Right hindlimb (tissue), 1 donor: Measurements from ENCODE around the gene KIF1B.

ENCODE experiments used
- DNase-seq: peaks from one replicate; pipeline ENCODE4 v3.0.0-alpha.2; 2018

The KIF1B gene

DNA sequence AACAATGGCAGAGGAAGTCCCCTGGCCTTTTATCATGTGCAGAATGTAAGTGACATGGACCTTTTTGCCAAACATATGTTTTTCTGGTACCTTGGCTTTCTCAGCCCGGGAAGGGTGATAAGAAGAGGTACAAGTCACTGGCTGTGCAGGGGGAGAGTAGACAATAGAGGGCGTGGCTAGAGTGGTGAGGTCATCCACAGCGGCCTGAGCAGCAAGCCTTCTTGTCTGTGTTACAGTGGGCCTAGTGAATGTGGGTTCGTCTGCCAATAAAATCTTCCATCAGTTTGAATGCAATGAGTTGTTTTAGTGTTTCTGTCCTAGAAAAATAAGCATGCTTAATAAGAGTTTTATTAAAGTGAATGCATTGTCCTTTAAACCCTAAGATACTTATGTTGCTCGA is 129.4 kb downstream of the KIF1B start:
- peak; percentile 48 for DNase-seq

DNA sequence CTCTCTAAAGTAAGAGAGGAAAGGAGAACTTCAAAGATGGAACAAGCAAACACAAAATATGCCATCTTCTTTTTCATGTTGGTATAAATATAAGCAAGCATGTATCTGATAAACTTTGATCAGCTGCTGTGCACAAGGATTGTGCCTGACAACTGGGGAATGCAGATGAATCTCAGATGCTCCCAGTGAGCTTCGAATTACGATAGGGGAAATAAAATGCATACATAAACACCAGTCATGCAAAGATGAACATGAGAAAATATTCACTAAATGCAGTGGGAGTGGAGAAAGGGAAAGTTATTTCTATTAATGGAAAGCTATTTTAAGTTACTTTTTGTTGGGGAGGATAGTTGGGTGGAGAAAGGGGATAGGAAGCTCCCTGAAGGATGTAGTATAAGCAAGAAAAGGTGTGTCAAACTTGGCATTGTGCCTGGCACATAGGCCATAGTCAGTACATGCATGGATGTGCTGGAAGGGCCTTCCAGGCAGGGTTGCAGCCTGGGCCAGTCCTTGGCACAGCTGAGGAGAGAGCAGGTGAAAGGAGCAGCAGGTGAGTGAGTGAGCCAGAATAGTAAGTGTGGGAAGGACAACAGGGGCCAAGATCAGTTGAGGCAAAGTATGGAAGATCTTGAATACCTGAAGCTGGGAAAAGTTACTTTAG is 130.7 kb downstream of the KIF1B start:
- DNase-seq = no peak

DNA sequence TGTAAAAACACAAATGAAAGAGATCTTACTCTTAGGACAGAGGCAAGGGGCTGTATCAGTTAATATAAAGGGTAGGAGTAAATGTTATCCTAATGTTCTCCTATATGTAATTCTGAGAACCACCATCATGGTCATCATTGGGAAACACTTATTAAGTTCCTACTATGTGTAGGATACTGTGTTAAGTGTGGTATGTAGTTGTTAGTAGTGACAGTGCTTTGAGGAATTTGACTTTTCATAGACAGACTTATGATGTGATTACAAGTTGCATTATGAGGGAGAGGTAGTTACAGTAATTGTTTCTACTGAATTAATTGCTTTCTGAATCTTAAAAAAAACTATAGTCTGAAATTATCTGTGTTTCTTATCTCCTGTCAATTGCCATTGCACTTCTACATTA is 136.7 kb downstream of the KIF1B start:
- DNase-seq = no peak

DNA sequence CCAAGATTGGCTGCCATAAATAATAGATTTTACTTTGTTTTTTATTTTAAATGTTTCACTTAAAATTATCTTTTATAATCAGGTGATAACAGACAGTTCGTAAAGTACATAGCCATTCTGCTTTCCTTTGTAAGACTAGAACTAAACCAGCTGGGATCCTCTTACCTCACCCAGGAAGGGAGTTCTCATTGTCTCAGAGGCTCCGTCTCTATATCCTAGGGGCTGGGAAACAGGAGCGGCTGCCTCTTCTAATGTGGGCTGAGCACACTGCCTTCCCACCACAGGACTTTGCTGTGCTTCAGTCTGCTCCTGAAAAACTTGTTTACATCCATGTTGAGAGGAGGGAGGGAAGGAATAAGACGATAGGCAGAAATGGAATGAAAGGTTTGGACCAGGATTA is 142.9 kb downstream of the KIF1B start:
- no peak for DNase-seq

DNA sequence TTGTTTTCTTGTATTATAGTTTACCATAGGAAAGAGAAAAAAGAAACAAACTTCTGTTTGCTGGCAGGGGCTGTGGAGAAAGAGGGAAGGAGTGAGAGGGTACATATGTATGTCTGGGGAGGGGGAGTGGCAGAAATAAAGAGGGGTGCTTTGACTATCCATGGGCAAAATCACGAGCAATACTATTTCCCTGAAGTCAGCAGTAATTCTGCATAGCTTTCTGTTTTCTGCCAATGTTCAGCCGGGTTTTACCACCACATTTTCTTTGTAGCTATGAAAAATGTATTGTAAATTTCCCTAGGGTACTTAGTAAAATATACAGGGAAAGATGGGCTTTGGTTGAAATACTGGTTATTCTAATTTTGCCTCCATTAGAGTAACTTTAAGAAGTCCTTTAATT is 143.3 kb downstream of the KIF1B start:
- DNase-seq = no peak

DNA sequence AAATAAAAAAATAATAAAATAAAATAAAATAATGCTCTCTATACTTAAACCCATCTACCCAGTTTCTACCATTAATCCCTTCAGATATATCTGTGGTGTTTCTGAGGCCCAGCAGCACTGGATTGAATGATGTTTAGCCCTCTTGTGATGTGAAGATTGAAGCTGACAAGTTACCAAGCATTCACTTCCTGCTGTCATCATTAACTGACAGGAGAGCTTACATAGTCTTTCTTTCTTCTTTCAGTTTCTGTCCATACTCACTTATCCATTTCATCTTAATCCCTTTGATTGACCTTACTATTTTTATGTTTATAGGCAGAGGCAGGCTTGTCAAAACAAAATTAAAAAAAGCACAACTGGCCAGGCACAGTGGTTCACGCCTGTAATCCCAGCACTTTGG is 149.7 kb downstream of the KIF1B start:
- DNase-seq = no peak

DNA sequence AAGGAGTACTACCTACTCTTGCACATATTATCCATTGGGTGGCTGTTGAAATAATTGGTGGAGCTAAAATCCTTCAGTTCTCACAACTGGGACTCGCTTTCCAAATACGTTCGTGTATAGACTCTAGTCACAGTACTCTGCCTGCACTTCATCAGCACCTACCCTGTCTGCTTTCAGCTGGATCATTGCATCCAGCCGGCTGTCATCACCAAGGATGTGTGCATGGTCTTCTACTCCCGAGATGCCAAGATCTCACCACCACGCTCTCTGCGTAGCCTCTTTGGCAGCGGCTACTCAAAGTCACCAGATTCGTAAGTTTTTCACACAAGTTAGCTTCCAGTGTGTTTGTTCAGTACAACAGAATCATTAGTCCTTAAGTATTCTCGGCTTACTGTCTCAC is 151.1 kb downstream of the KIF1B start:
- no peak for DNase-seq

DNA sequence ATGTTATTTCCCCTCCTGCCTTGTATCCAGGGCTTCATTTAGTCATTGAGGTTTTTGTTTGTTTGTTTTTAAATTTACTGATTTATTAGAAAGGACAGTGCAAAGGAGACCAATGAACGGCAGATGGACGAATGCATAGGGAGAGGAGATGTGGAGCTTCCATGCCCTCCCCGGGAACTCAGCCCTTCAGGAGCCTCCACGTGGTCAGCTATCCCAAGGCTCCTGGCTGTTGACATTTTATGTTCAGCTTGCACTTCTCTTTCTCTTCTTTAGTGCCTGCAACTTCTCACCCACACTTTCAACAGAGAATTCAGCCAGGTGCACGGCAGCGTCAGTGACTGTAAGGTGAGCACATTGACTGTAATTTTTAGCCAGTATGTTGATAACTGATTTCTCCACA is 157.8 kb downstream of the KIF1B start:
- DNase-seq = no peak

DNA sequence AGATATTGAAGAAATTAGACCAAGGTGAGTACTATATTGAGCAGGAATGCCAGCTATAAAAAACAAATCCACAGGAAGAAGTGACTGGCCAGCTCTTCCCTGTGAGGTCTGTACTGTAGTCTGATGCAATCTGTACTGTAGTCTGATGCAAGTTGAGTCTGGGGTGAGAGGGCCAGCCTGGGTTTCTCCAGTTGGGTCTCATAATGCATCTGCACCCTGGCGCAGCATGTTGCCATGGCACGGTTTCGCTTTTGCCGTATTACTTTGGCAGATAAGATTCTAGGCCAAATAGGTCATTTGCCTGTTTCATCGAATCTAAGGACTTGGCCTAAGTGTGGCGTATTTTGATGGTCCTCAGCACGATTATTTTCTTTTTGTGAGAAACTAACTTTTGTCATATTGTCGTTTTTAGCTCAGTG is 164.1 kb downstream of the KIF1B start:
- DNase-seq = no peak

DNA sequence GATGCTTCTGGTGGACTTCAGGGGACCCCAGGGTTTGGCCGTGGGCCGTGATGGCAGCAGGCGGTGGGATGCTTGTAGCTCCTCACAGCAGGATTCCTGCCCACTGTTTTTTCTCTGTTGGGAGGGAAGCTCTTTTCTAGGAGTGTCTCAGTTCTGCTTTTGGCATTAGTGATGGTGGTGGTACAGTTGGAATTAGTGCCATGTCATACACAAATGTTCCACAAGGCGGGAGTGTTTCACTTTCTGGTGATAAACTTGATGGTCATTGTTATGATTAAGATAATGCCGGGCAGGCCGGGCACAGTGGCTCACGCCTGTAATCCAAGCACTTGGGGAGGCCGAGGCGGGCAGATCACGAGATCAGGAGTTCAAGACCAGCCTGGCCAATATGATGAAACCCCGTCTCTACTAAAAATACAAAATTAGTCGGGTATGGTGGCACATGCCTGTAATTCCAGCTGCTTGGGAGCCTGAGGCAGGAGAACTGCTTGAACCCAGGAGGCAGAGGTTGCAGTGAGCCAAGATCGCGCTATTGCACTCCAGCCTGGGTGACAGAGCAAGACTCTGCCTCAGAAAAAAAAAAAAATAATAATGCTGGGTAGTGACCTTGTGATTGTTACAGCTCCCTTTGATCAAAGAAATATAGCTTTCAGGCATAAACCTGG is 167.1 kb downstream of the KIF1B start:
- peak; percentile 67 for DNase-seq

DNA sequence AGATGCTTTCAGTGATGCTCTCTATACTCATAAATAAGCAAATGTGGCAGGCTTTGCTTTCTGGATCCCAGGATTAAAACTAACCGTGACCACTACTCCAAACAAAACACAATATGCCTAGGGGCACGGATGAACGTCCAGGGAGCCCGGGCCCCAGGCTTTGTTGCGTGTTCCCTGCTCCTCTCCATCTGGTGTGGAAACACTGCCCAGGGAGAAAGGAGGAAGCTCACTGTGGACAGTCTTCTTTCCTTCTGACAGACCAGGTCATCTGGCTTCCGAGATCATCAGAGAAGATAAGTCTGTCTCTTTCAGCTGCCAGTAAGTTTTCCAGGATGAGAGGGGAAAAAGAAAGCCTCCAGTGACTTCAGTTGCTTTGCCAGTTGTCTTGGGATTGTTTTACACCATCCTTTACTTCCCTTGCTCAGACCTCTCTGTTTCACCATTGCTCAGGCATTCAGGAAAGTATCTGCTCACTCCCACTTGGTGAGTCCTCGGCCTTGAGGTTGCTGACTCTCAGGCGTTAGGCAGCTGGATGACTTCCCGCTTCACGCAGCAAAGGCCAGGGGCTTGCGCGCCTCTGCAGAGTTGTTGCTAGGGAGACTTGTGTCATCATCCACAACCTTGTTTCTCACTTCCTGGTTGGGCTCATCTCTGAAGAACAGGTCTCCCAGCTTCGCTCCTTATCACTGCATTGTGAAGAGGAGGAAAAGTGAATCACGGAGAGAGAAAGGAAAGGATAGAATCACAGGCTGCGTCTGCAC is 167.9 kb downstream of the KIF1B start:
- peak; percentile 74 for DNase-seq

DNA sequence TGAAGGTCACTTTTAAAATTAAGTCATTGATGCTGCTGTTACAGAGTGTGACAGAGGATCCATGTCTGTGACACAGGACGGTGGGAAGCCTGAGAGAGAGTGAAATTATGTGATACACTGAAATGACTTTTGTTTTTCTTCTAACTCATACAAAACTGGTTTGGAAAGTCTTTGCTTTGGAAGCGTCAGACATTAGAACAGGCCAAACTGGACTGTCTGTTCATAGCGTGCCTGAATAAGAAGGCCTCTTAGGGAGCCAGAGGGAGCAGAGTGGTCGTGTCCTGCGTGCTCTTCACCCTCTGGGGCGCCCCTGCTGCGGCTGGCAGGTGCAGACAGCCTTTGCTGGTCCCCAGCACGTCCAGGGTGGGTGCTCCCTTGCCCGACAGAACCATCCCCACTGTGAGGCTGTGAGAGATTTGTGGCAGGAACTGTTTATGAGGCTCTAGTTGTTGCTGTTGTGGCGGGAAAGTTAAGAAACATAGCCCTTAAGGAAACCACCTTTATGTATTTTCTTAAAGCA is 168.8 kb downstream of the KIF1B start:
- no peak for DNase-seq

DNA sequence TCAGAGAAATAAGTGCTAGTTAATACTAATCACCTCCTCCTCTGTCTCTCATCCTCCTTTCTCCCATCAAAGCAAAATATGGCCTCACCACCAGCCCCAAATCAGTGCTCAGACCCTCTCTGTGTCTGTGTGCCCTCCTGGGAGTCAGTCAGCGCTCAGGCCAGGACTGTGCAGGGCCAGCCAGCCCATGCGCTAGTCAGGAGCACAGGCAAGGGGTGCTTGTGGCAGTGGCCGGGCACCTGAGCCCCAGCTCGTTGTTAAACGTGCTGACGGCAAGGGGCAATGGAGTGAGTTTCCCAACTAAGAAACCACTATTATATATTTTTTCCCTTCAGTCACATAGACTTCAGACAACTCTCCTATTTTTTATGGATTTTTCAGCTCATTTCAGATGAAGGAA is 169.3 kb downstream of the KIF1B start:
- DNase-seq = no peak

DNA sequence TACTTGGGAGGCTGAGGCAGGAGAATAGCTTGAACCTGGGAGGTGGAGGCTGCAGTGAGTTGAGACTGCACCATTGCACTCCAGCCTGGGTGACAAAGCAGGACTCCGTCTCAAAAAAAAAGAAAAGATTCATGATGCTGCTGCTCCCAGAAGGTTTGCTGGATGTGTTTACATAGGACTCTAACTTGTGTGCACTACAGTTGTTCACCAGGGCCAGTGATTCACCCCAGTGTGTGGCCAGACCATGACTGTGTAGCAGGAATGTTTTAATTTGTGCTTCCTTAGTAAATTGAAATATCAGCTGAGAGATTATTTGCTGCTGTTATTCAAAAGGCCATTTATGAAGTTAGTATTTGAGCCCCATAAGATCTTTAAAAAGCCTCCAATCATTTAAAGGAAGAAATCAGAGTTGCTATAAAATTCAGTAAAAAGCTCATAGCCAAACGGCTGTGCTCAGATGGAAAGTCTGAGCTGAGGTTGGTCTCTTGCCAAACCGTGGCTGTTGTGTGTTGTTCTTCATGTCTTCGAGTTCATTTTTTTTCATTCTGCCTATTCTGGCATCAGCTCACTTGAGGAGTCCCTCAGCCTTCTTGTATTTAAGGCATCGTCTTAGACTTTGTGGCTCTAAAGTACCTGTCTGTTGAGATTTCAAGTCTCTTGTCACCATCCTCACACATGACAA is 170.4 kb downstream of the KIF1B start:
- DNase-seq = peak; percentile 50

DNA sequence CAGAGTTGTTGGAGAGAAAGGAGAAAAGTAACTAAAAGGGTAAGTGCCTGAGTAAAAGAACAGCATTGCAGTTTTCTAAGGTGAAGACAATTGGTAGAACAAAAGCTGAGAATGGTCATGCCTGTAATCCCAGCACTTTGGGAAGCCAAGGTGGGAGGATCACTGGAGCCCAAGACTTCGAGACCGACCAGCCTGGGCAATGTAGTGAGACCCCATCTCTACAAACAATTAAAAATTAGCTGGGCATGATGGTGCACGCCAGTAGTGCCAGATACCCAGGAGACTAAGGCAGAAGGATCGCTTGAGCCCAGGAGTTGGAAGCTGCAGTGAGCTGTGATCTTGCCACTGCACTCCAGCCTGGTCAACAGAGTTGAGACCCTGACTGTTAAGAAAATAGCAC is 173.3 kb downstream of the KIF1B start:
- DNase-seq = no peak

DNA sequence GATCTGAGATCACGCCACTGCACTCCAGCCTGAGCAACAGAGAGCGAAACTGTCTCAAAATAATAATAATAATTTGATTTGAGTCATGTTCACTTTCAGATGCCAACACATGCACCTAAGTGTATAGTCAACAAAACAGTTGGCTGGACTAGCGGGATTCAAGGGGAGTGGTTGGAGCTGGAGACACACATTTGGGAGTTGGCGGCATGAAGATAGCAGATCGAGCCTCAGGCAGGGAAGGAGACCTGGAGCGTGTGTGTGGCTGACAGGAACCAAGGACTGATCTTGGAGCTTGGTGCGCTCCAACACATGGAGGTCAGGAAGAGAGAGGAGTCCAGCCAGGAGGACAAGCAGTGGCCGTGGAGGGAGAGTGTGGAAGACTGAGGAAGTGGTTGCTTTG is 173.8 kb downstream of the KIF1B start:
- no peak for DNase-seq

DNA sequence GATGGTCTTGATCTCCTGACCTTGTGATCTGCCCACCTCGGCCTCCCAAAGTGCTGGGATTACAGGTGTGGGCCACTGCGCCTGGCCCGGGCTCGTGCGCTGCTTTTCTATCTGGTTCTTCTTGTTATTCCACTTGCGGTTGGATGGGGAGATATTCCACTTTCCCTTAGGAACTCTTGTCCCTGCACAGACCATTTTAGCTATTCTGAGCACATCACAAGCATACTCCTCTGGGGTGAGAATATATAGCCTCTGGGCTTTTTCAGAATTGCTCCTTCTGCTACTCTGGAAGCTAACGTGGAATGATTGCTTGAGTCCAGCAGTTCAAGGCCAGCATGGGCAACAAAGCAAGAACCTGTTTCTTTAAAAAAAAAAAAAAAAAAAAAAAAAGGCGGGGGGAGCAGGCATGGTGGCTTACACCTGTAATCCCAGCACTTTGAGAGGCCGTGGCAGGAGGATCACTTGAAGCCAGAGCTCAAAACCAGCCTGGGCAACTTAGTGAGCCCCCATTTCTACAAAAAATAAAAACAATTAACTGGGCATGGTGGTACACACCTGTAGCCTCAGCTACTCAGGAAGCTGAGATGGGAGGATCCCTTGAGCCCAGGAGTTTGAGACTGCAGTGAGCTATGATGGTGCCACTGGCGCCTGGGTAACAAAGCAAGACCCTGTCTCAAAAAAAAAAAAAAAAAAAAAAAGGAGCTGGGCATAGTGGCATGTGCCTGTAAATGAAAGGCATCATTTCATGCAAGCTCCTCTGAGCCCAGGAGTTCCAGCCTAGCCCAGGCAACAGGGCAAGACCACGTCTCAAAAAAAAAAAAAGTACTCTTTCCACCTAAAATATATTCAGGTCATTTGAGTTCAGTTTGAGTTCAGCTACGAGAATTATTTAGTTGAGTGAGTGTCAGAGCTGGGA is 176.6 kb downstream of the KIF1B start:
- DNase-seq = no peak

DNA sequence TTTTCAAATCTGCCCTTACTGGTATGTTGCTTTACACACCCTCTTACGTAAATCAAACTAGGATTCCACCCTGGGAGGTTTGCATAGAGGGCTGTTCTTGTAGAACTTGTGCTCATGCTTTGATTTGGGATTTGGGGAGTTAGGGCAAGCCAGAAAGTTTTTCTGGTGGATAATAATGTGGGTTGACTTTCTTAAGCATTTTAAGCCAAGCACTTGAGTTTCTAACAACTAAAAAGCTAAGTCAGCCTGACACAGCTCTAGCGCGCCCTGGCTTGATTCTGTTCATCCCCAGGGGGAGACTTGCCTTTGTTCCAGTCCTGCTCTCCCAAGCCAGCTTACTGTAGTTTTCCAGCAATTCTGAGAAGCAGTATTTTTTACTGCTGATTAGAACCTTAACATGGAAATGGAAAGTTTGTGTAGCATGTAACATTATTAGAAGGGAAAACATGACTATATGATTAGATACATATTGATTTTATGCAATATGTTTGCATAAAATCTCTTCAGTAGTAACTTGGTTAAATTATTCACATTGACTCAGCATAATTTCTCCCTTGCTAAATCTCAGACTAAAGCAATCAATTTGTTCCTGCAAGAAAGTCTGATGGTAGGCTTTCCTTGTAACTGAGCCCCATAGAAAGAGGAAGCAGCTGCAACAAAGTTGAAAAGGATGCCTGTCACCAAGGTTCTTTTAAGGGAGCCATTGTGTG is 177.5 kb downstream of the KIF1B start:
- DNase-seq = peak; percentile 85

DNA sequence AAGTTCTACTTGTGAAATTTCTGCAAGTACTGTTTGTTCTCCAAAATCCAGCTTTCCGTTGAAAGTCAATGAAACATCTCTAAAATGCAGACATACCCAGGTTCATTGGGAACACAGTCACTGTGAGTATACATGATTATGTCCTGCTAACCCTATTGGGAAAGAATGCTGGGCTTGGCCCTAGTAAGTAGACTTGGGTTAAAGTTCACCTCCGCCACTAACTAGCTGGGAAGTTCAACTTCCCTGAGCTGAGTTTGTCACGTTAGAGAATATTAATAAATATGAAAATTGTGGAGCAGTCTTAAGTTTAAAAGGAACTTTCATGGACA is 178.0 kb downstream of the KIF1B start:
- DNase-seq = no peak

DNA sequence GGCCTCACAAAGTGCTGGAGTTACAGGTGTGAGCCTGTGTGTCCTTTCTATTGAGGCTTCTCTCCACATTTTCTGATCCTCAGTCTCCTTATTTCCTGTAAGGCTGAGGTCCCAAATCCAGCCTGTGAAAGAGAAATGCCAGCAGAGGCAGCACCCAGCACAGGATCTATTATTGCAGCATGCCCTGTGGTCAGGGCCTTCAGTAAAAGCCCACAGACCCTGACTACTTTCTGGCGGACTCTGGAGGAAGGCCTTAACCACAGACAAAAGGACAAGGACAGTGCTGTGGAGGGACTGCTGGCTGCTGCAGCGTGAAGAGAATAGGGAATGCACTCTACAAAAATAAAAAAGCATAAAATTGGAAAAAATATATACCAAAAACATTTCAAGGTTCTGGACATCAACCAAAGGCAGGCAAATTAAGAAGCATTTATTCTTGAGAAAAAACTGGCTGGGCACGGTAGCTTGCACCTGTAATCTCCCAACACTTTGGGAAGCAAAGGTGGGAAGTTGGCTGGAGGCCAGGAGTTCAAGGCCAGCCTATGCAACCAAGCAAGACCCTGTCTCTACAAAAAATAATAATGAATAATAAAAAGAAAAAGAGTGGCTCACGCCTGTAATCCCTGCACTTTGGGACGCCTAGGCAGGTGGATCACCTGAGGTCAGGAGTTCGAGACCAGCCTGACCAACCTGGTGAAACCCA is 179.1 kb downstream of the KIF1B start:
- DNase-seq = no peak

DNA sequence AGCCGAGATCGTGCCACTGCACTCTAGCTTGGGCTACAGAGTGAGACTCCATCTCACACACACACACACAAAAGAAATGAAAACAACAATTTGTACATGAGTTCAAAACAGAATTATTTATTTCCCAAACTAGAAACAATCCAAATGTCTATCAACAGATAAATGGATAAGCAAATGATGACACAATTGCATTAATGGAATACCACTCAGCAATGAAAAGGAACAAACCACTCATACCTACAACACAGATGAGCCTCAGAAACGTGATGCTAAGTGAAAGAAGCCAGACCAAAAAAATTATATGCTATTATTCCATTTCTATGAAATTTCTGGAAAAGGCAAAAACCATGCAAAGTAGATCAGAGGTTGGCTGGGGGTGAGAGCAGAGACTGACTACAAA is 186.5 kb downstream of the KIF1B start:
- no peak for DNase-seq
